ENCODE data around the gene CCDC137. TPM values are rescaled to one million over a fixed set of nuclear protein-coding genes. Genes with fewer than 3 reads are reported as not detected.

Gene CCDC137
- total RNA-seq, 3 donors from 2014 or later (not counting 1 experiment from before 2014, with no cell fraction given), result 15.6 to 24.2 (median 22.1) TPM

- Mint-ChIP-seq H3K27ac (no peak overlapping the region), H3K9me3 (no peaks in the 10 kb centered on the region), H3K36me3 (no peaks in the 10 kb centered on the region), H3K4me1 (peaks cover 11 to 17% of the 10 kb centered on the region in 2 donors), H3K4me3 (no peak overlapping the region), H3K27me3 (ENCODE audit: low read depth in 2 of 2) (no peaks in the 10 kb centered on the region)
- Histone ChIP-seq H3K4me3 (ENCODE audit: low read length) (no peak overlapping the region), H3K27ac (ENCODE audit: low read length) (no peak overlapping the region), H3K9me3 (ENCODE audit: control insufficient read depth, insufficient read depth, low read length) (no peaks in the 10 kb centered on the region), H3K4me1 (ENCODE audit: control insufficient read depth, insufficient read depth, low read length) (peaks cover 17% of the 10 kb centered on the region), H3K27me3 (ENCODE audit: control insufficient read depth, insufficient read depth, low read length) (no peaks in the 10 kb centered on the region), H3K36me3 (ENCODE audit: control insufficient read depth, insufficient read depth, low read length) (no peaks in the 10 kb centered on the region)
- intact Hi-C loops (cut with micrococcal nuclease), result no loop called here
- 55% methylated on average over 4 of the region's 4 CpGs for WGBS (ENCODE audit: insufficient coverage)
- ATAC-seq (no peak), DNase-seq (no peak)
- TF ChIP-seq CTCF (IDR thresholded peaks at IDR 0.05), result no peak
Observed at GRCh38 chr17:81656835-81657234, 9.7 kb upstream of the CCDC137 start.

GRCh38 chr17:81659038-81659437, 7.5 kb upstream of the CCDC137 start:
- intact Hi-C loops (cut with micrococcal nuclease), result no loop called here
- Histone ChIP-seq H3K36me3 (ENCODE audit: control insufficient read depth, insufficient read depth, low read length) (peaks cover under 1% of the 10 kb centered on the region), H3K9me3 (ENCODE audit: control insufficient read depth, insufficient read depth, low read length) (no peaks in the 10 kb centered on the region), H3K4me1 (ENCODE audit: control insufficient read depth, insufficient read depth, low read length) (peaks cover 13% of the 10 kb centered on the region), H3K27ac (ENCODE audit: low read length) (no peak overlapping the region), H3K4me3 (ENCODE audit: low read length) (no peak overlapping the region), H3K27me3 (ENCODE audit: control insufficient read depth, insufficient read depth, low read length) (no peaks in the 10 kb centered on the region)
- TF ChIP-seq CTCF (IDR thresholded peaks at IDR 0.05), result no peak
- no peaks in the 10 kb centered on the region for H3K9me3 Mint-ChIP-seq
- DNase-seq (no peak), ATAC-seq (no peak)
- H3K36me3 Mint-ChIP-seq, result no peaks in the 10 kb centered on the region
- no peak overlapping the region for H3K27ac Mint-ChIP-seq
- WGBS (ENCODE audit: insufficient coverage), result 76% methylated on average over 5 of the region's 5 CpGs
- H3K4me1 Mint-ChIP-seq, result peaks cover 0 to 3% of the 10 kb centered on the region in 2 donors
- H3K4me3 Mint-ChIP-seq, result no peak overlapping the region
- no peaks in the 10 kb centered on the region for H3K27me3 Mint-ChIP-seq (ENCODE audit: low read depth in 2 of 2)

GRCh38 chr17:81660441-81660840, 6.1 kb upstream of the CCDC137 start:
- Histone ChIP-seq H3K36me3 (ENCODE audit: control insufficient read depth, insufficient read depth, low read length) (peaks cover 2% of the 10 kb centered on the region), H3K9me3 (ENCODE audit: control insufficient read depth, insufficient read depth, low read length) (no peaks in the 10 kb centered on the region), H3K4me1 (ENCODE audit: control insufficient read depth, insufficient read depth, low read length) (peaks cover 20% of the 10 kb centered on the region), H3K27me3 (ENCODE audit: control insufficient read depth, insufficient read depth, low read length) (no peaks in the 10 kb centered on the region), H3K4me3 (ENCODE audit: low read length) (no peak overlapping the region), H3K27ac (ENCODE audit: low read length) (no peak overlapping the region)
- DNase-seq (no peak), ATAC-seq (no peak)
- TF ChIP-seq CTCF (IDR thresholded peaks at IDR 0.05), result no peak
- intact Hi-C loops (cut with micrococcal nuclease), result no loop called here
- Mint-ChIP-seq H3K27me3 (ENCODE audit: low read depth in 2 of 2) (no peaks in the 10 kb centered on the region), H3K36me3 (no peaks in the 10 kb centered on the region), H3K9me3 (no peaks in the 10 kb centered on the region), H3K4me3 (no peak overlapping the region), H3K4me1 (peaks cover 0 to under 1% of the 10 kb centered on the region in 2 donors), H3K27ac (no peak overlapping the region)
- 96% methylated on average over 9 of the region's 9 CpGs for WGBS (ENCODE audit: insufficient coverage)

- H3K4me1 ChIP-seq (ENCODE audit: control insufficient read depth, insufficient read depth, low read length), result peaks cover 29% of the 10 kb centered on the region
- DNase-seq (no peak), ATAC-seq (no peak)
- TF ChIP-seq CTCF (IDR thresholded peaks at IDR 0.05), result no peak
- H3K36me3 ChIP-seq (ENCODE audit: control insufficient read depth, insufficient read depth, low read length), result peaks cover 2% of the 10 kb centered on the region
- Mint-ChIP-seq H3K36me3 (no peaks in the 10 kb centered on the region), H3K9me3 (no peaks in the 10 kb centered on the region), H3K4me1 (peaks cover 11 to 14% of the 10 kb centered on the region in 2 donors), H3K27ac (peak overlapping the region in 1 of 2 donors; percentile 58), H3K27me3 (ENCODE audit: low read depth in 2 of 2) (no peaks in the 10 kb centered on the region), H3K4me3 (no peak overlapping the region)
- H3K27me3 ChIP-seq (ENCODE audit: control insufficient read depth, insufficient read depth, low read length), result no peaks in the 10 kb centered on the region
- WGBS (ENCODE audit: insufficient coverage), result 94% methylated on average over 4 of the region's 4 CpGs
- H3K4me3 ChIP-seq (ENCODE audit: low read length), result no peak overlapping the region
- no peaks in the 10 kb centered on the region for H3K9me3 ChIP-seq (ENCODE audit: control insufficient read depth, insufficient read depth, low read length)
- H3K27ac ChIP-seq (ENCODE audit: low read length), result no peak overlapping the region
- intact Hi-C loops (cut with micrococcal nuclease), result no loop called here
Observed at GRCh38 chr17:81662002-81662401, 4.5 kb upstream of the CCDC137 start.

Data from natural killer cell (primary cell).